NAMALWA (cell line): Measurements from ENCODE around the gene SORCS2.

ENCODE experiments used
- DNase-seq: peaks from one replicate; pipeline ENCODE4 v3.0.0-alpha.2; 2015; ENCODE audit warnings: low spot score

Gene SORCS2

DNA sequence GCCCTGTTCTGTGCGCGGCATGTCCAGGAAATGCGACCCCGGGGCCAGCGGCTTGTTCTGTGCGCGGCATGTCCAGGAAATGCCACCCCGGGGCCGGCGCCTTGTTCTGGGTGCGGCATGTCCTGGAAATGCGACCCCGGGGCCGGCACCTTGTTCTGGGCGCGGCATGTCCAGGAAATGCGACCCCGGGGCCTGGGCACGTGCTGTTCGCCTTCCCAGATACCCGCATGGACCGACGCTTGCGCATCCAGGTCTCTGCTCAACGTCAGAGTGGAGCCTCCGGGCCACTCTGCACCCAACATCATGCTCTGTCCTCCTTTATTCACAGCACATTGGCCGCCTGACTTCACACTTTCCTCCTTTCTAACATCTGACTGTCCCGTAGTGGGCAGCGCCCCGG lies 318.2 kb downstream of the SORCS2 start:
- DNase-seq, result no peak

- DNase-seq, result no peak
Observed at GRCh38 chr4:7511525-7511924, 319.2 kb downstream of the SORCS2 start.

GRCh38 chr4:7512428-7512827 lies 320.1 kb downstream of the SORCS2 start:
- no peak for DNase-seq

DNA sequence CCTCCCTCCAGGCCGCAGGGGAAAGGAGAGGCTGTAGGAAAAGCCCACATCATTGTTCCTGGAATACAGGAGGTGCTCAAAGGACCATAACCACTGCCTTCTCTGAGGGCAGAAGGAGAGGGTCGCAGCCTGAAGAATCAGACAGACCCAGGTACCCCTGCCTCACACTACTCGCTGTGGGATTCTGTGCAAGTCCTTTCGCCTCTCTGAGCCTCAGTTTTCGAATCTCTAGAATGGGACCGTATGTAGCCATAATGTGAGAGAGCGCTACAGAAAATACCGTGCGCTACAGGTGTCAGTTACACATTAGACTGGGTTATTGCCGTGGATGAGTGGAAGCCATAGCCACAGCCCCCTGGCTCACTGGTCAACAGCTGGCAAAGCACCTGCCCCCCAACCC lies 320.6 kb downstream of the SORCS2 start:
- DNase-seq, result no peak

- DNase-seq, result no peak
Observed at GRCh38 chr4:7513671-7514070, 321.3 kb downstream of the SORCS2 start.

GRCh38 chr4:7514281-7514680 lies 321.9 kb downstream of the SORCS2 start:
- no peak for DNase-seq

- no peak for DNase-seq
Observed at GRCh38 chr4:7514789-7515188, 322.5 kb downstream of the SORCS2 start.

- no peak for DNase-seq
Observed at GRCh38 chr4:7515390-7515902, 323.1 kb downstream of the SORCS2 start.

GRCh38 chr4:7516096-7516772 lies 323.9 kb downstream of the SORCS2 start:
- DNase-seq, result no peak

DNA sequence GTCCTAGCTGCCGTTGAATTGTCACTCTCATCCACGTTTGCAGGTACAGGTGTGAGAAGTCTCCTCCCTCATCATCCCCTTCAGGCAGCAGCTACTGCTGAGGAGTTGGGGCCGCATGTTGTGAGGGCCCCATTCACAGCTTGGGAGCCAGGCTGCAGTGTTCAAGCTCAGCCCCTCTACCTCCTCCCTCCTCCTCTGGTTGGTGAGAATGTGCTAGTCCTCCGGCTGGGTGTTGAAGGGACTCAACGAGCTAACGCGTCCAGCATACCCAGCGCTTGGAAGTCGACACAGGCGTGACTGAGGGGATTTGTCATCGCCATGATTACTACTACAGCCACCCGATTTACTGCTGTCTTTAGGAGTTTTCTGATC lies 324.4 kb downstream of the SORCS2 start:
- DNase-seq, result no peak

DNA sequence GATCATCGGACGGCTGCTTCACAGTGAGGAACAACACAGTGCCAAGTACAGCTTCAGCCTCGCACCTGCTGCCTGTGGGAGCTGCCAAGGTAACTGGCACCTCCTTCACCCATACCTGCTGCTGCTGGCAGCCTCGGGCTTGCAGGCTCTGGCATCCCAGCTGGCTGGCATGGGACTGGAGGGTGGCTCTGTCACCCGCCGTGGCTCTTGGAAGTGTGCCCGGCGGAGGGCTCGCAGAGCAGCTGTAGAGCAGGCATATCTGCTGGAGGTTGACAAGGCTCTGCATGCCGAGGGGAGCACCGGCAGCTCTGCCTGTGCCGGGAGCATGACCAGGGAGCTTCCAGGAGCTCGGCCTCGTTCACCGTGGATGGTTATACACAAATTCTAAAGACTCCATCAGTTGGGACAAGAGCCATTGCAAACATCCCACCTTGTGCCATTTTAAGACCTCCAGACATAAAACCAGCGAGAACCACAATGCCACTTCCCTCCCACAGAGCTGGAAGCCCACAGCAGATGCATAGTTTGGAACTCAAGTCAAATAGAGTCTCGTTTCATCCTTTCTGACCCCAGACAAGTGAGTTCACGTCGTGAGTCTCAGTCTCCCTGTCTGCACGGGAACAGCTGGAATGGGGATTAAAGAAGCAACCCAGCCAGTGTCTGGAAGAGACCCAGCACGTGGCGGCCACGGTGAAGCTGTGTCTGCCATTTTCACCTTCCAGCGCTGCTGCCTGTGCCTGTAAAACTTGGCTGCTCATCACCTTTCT lies 326.7 kb downstream of the SORCS2 start:
- DNase-seq, result no peak

DNA sequence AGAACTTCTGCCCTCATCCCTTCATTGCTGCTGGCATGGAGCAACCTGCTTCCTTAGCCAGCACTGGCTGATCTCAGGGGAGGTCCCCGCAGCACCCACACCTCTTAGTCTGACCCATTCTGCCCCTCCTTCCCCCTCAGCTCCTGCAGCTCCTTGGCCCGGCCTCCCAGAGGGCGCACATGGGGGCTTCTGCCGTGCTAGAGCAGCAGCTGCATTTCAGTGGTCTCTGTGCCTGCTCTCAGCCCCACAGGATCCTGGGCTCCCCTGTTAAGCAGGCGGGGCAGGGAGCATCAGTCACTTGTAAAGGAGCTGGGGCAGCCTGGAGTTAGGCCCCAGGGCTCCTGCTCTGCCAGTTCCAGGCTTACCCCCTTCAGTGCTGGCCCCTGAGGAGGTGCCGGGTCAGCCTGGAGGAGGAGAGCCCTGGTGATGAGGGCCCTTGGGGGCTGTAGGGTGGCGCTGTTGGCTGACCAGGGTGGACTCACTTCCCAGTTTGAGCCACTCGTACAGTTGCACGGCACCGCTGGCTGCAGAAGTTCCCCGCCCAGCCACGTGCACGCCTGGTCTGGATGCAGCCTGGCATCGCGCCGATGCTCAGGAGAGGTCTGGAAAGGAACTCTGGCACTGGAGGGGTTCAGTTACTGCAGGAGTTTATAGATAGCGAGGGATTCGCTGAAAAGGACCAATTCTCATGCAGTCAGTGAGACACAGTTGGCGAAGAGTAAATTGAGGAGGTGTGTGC lies 327.5 kb downstream of the SORCS2 start:
- DNase-seq, result no peak

DNA sequence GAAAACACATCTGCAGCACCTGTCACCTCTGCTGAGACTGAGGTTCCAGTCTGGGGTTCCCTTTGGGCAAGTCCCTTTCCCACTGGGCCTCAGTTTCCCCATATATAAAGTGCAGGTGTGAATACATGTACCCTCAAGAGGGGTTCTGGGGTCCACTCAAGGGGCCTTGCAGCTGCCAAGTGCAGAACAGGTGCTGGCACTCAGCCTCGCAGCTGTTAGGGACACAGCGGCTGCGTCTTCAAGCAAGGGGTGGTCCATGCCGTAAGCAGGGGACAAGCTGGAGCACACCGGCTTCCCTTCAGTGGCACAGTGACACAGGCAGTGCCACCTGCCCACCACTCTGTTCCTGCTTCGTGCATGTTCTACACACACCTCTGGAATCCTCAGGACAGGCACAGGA lies 329.3 kb downstream of the SORCS2 start:
- DNase-seq, result no peak

DNA sequence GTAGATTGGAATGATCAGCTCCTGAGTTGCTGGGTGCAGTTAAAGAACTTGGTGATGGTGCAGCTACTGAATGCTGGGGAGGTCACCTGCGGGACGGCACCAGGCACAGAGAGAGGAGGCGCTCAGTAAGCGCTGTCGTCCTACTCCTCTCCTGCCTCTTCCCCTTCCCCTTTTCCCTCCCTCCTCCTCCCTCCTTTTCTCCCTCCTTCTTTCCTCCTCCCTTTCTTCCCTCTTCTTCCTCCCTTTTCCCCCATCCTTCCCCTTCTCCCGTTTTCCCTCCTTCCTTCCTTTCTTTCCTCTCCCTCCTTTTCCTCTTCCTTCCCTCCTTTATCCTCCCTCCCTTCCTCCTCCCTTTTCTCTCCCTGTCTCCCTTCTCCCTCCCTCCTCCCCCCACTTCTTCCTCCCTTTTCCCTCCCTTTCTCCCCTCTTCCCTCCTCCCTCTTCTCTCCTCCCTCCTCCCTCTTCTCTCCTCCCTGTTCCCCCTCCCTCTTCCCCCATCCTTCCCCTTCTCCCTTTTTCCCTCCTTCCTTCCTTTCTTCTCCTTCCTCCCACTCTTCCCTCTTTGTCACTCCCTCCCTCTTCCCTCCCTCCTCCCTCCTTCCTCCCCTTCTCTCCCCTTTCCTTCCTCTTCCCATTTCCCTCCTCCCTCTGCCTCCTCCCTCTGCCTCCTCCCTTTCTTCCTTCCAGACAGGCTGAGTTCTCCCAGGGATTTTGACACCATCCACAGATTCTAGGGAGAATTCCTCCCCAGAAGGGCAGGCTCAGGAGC lies 330.3 kb downstream of the SORCS2 start:
- no peak for DNase-seq

GRCh38 chr4:7523526-7523925 lies 331.2 kb downstream of the SORCS2 start:
- no peak for DNase-seq

DNA sequence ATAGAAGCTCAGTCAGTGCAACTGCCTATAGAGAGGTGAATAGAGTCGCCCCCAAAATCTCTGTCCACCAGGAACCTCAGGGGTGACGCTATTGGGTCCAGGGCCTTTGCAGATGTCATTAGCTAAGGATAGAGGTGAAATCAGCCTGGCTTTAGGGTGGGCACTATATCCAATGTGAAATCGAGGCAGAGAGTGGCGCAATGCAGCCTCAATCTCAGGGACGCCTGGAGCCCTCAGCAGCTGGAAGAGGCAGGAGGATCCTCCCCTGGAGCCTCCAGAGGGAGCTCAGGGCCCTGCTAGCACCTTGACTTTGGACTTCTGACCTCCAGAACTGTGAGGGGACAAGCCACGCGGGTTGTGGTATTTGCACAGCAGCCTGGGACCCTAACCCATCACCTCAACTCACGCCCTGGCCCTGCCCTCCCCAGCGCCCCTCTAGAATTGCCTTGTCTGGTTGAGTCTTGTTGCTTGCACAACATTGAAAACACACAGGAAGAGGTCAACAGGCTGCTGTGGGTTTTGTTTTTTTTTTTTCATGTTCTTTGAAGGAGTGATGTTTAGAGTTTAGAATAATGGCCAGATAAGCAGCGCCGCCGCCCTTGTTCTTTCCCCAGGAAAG lies 331.8 kb downstream of the SORCS2 start:
- DNase-seq, result no peak

DNA sequence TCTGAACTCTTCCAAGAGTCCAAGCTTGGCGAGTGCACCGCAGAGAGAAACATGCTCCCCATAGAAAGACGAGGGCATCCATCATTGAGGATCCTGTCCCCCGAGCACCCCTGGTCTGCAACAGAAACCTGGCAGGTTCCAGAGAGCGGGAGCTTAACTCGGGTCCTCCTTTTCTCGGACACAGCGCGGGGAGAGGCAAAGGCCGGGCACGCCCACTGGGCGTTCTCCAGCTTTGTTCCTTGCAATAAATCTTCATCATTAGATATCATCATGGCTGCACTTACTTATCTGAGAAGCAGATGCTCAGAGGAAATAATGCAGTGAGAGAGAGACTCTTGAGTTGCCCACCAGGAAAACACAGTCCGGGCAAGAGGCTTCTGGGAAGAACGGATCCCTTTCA lies 332.5 kb downstream of the SORCS2 start:
- no peak for DNase-seq

DNA sequence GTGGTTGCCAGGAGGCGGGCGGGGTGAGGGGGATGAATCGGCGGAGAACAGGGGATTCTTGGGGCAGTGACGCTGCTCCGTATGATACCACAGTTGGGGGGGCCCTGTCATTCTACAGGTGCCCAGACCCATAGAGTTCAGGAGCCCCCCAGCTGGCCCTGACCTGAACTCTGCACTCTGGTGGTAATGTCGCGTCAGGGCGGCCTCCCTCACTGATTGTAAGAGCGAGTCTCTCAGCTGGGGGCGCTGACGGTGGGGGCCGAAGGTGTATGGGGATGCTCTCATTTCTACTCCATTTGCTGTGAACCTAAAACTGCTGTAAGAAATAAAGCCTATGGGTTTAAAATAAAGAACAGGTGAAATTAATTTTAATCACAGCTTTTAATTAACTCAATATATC lies 334.2 kb downstream of the SORCS2 start:
- no peak for DNase-seq

DNA sequence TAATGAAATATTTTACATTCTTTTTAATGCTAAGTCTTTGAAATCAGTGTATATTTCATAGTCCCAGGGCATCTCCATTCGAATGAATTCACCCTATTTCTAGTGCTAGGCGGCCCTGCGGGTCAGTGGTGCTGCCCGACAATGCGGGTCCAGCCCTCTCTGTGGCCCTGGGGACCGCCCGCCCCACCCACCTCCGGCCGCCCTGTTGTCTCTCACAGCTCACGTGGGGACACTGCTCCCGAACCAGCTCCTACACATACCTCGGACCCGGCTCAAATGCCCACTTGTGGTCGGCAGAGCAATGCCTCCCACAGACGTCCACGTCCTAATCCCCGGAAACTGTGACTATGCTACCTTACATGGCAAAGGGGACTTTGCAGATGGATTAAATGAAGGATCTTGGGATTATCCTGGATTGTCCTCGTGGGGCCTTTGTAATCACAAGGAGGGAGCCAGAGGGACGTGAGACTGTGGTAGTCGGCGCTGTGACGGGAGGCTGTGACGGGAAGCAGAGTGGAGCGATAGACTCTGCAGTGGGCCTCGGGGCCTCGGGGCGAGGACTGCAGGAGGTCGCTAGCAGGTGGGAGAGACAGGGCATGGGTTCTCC lies 334.7 kb downstream of the SORCS2 start:
- no peak for DNase-seq

DNA sequence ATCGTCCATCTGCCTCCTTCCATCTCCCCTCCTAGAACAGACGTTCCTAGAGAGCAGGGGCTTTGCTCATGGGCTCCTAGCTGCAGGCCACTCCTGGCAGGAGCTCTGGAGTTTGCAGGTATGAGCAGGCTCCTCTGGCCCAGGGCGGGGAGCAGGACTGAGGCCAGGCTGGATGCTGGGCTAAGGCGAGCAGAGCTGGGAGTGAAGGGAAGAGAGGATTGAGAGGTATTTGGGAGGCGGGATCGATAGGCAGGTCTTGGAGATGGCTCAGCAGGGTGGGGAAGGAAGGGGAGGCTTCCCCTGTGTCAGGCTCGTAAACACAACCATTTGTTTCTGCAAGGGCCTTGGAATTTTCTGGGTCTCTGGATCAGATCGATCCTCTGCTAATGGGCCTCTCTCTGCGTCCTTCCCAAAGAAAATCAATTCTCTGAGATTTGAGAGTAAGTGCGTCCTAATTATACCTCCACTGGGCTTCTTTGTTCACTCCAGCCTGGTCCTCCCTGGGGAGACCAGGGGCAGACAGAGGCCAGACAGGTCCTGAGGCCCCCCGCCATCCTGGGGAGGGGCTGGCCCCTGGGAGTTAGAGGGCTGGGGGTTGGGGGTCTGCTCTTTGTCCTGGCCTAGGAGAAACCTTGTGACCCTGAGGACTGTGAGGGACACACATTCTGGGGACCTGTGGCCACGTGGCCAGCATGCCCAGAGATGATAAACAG lies 337.2 kb downstream of the SORCS2 start:
- no peak for DNase-seq

- no peak for DNase-seq
Observed at GRCh38 chr4:7530082-7530481, 337.7 kb downstream of the SORCS2 start.
